ENCODE measurements around the gene LRAT. TPM values are rescaled to one million over a fixed set of nuclear protein-coding genes. Genes with fewer than 3 reads are reported as not detected.

Gene LRAT
- total and polyA plus RNA-seq, 9 of the 15 experiments (the other 6 are each of a cell fraction or from before 2014, with no cell fraction given) = 0.03 to 0.41 (median 0.07) TPM; not detected in 4

DNA sequence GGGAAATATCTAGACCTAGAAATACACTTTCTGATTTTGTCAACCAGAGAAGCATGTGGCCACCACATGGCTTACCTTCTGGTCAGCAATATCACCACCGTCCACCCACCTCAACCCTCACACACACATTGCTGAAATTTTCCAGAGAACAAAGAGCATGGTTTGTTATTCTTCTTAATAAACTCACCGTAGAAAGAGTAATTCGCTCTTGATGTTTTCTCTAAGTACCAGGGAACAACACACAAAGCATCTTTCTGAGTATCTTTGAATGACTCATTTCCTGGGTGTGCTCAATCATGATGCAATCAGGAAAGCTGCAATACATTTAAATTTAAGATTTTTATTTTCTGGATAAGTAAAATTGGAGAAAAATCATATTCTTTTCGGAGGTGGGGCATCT lies 24.7 kb upstream of the LRAT start (continued):
- TF ChIP-seq CEBPG (CRISPR knock-in tag; IDR thresholded peaks at IDR 0.05) (no peak), CEBPG (tag; conservative IDR thresholded peaks at IDR 0.05 in 1 of 2, IDR thresholded peaks at IDR 0.05 in 1 of 2) (peak; percentile 79 to 90), MTF1 (CRISPR knock-in tag; IDR thresholded peaks at IDR 0.05; ENCODE audit: borderline replicate concordance) (no peak), ILK (tag; IDR thresholded peaks at IDR 0.05; ENCODE audit: borderline replicate concordance, low read depth) (no peak), ZNF408 (CRISPR knock-in tag; IDR thresholded peaks at IDR 0.05; ENCODE audit: low read depth) (no peak), CEBPB (tag; IDR thresholded peaks at IDR 0.05) (peak; percentile 48; the same call in 1 of the 2 replicates), E4F1 (CRISPR knock-in tag; IDR thresholded peaks at IDR 0.05; ENCODE audit: borderline replicate concordance) (no peak), ETV1 (tag; conservative IDR thresholded peaks at IDR 0.05; ENCODE audit: low read depth) (peak; percentile 36; the same call in 1 of the 2 replicates), HMGXB4 (CRISPR knock-in tag; IDR thresholded peaks at IDR 0.05) (no peak), TSC22D4 (tag; IDR thresholded peaks at IDR 0.05) (no peak), SPI1 (IDR thresholded peaks at IDR 0.05; ENCODE audit: borderline replicate concordance, low read depth, low read length) (no peak), CREB1 (IDR thresholded peaks at IDR 0.05) (no peak), CREB1 (CRISPR knock-in tag; IDR thresholded peaks at IDR 0.05) (no peak), PRMT5 (CRISPR knock-in tag; IDR thresholded peaks at IDR 0.05) (no peak), RBM25 (IDR thresholded peaks at IDR 0.05; ENCODE audit: low read depth, low read length, severe bottlenecking) (no peak), ZNF146 (CRISPR knock-in tag; IDR thresholded peaks at IDR 0.05; ENCODE audit: unreplicated experiment) (no peak), ZNF766 (CRISPR knock-in tag; conservative IDR thresholded peaks at IDR 0.05) (no peak), RCOR1 (IDR thresholded peaks at IDR 0.05; ENCODE audit: borderline replicate concordance in 1 of 2, low read depth in 2 of 2, low read length in 2 of 2) (no peak), HEY1 (CRISPR knock-in tag; IDR thresholded peaks at IDR 0.05; ENCODE audit: borderline replicate concordance) (no peak), ARID1B (IDR thresholded peaks at IDR 0.05) (peak; percentile 21; the same call in 1 of the 2 replicates), ZNF830 (CRISPR knock-in tag; IDR thresholded peaks at IDR 0.05) (no peak)
- TF ChIP-seq, protein P1, sequence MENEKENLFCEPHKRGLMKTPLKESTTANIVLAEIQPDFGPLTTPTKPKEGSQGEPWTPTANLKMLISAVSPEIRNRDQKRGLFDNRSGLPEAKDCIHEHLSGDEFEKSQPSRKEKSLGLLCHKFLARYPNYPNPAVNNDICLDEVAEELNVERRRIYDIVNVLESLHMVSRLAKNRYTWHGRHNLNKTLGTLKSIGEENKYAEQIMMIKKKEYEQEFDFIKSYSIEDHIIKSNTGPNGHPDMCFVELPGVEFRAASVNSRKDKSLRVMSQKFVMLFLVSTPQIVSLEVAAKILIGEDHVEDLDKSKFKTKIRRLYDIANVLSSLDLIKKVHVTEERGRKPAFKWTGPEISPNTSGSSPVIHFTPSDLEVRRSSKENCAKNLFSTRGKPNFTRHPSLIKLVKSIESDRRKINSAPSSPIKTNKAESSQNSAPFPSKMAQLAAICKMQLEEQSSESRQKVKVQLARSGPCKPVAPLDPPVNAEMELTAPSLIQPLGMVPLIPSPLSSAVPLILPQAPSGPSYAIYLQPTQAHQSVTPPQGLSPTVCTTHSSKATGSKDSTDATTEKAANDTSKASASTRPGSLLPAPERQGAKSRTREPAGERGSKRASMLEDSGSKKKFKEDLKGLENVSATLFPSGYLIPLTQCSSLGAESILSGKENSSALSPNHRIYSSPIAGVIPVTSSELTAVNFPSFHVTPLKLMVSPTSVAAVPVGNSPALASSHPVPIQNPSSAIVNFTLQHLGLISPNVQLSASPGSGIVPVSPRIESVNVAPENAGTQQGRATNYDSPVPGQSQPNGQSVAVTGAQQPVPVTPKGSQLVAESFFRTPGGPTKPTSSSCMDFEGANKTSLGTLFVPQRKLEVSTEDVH (IDR thresholded peaks at IDR 0.05; ENCODE audit: low read depth, partially characterized antibody) = no peak

Measured in K562 (cell line).